LNCaP clone FGC (cell line): ENCODE measurements around the gene SMAD9.

Source experiments
- DNase-seq: peaks from one replicate; pipeline ENCODE4 v3.0.0-alpha.2; 2011; ENCODE audit warnings: low read depth
- H3K4me3 ChIP-seq: 2 replicates; pipeline ENCODE4 v1.5.1; 2011; ENCODE audit warnings: mild to moderate bottlenecking, low read depth, low read length, control low read depth
- CTCF ChIP-seq: IDR thresholded peaks from 2 replicates; pipeline ENCODE4 v1.5.1; 2012; ENCODE audit warnings: mild to moderate bottlenecking; ENCODE audit not compliant: control insufficient read depth, insufficient read depth; ENCODE audit errors: extremely low read depth

The SMAD9 gene

GRCh38 chr13:36806102-36806501, 113.9 kb downstream of the SMAD9 start:
- no peak overlapping the region for H3K4me3 ChIP-seq
- TF ChIP-seq CTCF: no peak

GRCh38 chr13:36804588-36804987, 115.5 kb downstream of the SMAD9 start:
- no peak overlapping the region for H3K4me3 ChIP-seq

More at GRCh38 chr13:36806102-36806501, 113.9 kb downstream of the SMAD9 start:
- DNase-seq: no peak

GRCh38 chr13:36801035-36801434, 119.0 kb downstream of the SMAD9 start:
- H3K4me3 ChIP-seq: no peak overlapping the region
- DNase-seq: no peak
- TF ChIP-seq CTCF: no peak

More at GRCh38 chr13:36804588-36804987, 115.5 kb downstream of the SMAD9 start:
- peak; percentile 64 for DNase-seq
- no peak for TF ChIP-seq CTCF

- TF ChIP-seq CTCF: no peak
- H3K4me3 ChIP-seq: no peak overlapping the region
- no peak for DNase-seq
These were observed 124.0 kb downstream of the SMAD9 start for GRCh38 chr13:36796052-36796451.

GRCh38 chr13:36795463-36795862, 124.6 kb downstream of the SMAD9 start:
- no peak for DNase-seq
- TF ChIP-seq CTCF: no peak
- no peak overlapping the region for H3K4me3 ChIP-seq
